Right renal pelvis (tissue), 4 donors: ENCODE data around the gene CCDC185. TPM values are rescaled to one million over a fixed set of nuclear protein-coding genes. Genes with fewer than 3 reads are reported as not detected.

Source experiments
- DNase-seq, 4 donors: peaks; one replicate each; pipeline ENCODE4 v3.0.0-alpha.2; 2013; ENCODE audit warnings: low read depth in 4 of 4, low spot score in 3 of 4, missing footprints in 1 of 4
- polyA plus RNA-seq, 4 donors: library from polyadenylated mRNA; unstranded; fragments of 120-200 nt; gene quantifications; one replicate each; pipeline ENCODE4 v1.2.1, GENCODE V29; 2013; ENCODE audit not compliant: insufficient read length in 4 of 4

The CCDC185 gene
- under 1 TPM in 3 of 4 donors, not detected in 1; 0.09 to 0.20 (median 0.14) TPM for polyA plus RNA-seq

DNA sequence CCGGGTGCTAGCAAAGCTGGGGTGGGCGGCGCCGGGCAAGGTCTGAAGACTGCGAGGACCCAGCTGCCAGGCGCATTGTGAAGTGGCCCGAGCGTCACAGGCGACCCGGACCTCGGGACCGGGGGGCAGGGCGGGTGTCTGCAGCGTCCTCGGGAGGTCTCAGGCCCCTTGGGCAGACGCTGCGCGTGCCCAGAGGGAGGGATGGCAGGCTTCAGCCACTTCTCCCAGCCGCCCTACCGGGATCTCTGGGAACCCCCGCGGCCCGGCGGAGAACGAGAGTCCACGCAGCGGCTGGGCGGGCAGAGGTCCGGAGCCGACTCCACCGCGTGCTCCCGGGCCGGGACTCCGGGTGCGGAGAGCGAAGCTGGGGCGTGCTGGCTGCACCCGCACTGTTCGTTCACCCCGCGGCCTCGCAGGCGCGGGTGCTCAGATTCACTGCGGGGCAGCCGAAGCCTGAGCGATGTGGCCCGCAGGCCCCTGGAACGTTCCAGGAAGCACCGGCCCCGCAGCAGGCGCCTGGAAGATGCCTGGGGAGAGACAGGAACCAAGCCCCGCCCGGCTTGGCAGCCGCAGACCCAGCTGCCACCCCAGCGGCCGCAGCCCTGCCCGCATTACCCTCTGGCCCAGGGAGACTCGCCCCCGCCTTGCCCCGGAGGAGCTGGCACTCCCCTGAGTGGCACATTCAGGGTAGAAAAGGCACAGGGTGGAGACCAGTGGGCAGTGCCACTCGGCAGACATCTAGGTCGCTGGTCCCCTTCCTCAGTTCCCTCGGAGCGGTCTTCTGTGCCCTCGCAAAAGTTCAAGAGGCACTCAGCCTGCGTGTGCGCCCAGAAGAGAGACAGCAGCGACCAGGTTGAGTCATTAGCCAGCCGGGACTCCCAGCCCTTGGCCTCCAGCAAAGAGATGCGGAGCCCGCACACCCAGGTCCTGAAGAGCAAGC, at the start of gene CCDC185:
Gene CCDC185 (plus strand): TSS at position 141 of the 940 bp plus-strand sequence. CDS start 61 bp downstream, at position 202.
- no peak for DNase-seq

DNA sequence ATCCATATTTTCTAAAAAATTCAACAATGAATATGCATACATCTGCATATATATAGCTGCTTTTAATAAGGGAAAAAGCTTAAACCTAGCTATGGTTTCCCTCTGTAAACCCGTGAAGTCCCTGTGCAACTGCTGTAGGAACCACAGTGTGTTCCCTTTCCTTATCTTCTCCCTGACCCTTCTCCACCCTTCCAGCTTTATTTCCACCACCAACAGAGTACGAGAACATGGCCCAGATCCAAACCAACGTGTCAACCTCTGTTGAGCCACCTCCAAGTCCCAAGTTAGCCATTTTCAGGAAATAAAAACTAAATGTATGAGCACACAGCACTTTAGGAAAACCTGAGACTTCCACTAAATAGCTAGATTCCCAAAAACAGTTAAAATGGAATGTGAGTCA, 49.5 kb upstream of the CCDC185 start:
- DNase-seq = no peak

DNA sequence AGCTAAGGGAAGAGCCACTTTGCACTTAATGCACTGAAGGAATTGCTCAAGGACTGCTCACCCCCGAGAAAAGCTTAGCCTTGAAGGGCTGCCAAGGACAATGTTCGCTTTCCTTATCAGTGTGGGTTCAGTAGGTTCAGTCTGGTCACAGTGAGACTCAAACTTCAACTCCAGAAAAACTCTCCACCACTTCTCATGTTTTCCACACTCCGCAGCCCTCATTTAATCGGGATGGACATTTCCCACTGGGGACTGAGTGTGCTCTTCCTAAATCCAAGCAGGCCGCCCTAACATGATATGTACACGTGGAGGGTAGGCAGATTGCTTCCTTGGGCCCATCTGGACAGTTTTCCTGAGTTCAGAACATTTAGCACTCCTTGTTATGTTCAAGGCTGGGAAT, 48.7 kb upstream of the CCDC185 start:
- no peak for DNase-seq

DNA sequence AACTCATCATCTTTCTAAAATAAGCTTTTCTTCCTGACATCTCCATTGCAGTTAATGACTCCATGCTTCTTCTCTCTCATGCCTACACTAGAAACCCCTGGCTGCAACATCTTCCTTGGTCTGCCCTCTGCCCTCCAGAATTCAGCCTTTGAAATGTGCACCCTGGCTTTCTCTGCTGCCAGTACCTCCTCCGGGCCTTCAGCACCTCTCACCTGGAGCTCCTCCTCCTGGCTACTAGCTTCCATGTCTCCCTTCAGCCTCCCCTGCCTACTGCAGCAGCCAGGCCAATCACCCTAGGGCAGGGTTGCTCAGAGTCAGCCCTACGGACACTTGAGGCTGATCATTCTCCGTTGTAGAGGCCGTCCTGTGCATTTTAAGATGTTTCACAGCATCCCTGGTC, 47.5 kb upstream of the CCDC185 start:
- no peak for DNase-seq

DNA sequence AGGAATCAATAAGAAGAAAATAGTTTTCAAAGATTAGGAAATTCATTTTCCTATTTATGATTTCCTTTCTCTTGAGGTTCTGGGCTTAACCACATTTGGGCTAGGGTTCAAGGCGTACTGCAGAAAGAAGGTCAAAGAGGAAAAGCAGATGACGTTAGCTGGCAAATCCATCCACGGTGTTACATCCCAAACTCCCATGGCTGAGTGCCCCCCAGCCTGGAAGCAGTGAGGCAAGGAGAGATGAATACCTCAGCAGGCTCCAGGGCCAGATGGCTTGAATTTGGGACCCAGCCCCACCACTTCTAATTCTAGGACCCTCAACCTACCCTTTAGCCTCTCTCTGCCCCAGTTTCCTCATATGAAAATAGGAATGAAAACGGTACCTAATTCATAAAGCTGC, 46.9 kb upstream of the CCDC185 start:
- DNase-seq = no peak

DNA sequence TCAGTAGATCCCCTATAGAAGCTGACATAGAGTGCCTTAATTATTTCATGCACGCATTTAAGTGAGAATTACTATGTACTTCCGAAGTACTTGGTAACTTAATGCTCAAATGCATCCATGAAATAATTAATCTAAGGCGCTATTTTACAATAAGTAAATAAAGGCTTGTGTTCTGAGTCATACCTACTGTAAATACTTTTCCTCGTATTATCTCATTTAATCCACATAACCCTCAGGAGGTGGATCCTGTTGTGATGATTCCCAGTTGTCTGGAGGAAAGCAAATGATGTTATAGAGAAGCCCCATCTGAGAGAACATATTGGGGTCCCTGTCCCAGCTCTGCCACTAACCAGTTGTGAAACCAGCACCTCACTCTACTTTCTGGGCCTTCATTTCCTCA, 45.6 kb upstream of the CCDC185 start:
- no peak for DNase-seq

DNA sequence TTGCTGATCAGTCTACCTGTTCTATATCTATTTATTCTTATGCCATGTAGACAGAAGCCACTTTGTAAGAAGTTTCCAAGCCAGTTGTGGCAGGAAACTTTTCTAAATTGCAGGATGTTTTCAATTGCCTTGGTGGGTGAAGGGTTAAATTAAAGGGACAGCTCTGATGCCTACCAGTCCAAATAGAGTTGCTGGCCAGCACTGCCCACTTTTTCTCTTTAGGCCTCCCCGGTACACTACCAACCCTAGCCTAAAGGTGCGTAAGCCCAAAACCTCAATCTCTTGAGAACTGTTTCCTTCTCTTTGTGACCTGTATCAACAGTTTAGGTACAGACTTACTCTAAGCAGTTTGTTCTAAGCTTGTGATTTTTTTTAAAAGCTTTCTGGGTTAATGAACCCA, 44.8 kb upstream of the CCDC185 start:
- DNase-seq = no peak

DNA sequence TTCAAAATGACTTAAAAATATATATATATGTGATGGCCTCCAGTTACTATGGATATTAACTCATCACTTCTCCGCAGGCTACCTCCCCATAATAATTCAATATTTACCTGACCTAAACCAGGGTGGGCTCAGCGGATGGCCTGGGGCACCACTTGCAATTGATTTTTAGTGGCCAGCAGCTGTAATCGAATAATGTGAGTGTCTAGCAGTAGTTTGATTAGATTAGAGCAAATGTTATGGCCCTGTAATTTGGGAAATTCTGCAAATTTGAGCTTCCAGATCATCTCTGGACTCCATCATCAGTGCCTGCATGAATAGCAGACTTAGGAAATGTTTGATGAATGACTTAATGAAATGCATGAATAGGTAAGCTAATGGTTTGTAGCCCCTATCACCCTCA, 44.0 kb upstream of the CCDC185 start:
- no peak for DNase-seq

DNA sequence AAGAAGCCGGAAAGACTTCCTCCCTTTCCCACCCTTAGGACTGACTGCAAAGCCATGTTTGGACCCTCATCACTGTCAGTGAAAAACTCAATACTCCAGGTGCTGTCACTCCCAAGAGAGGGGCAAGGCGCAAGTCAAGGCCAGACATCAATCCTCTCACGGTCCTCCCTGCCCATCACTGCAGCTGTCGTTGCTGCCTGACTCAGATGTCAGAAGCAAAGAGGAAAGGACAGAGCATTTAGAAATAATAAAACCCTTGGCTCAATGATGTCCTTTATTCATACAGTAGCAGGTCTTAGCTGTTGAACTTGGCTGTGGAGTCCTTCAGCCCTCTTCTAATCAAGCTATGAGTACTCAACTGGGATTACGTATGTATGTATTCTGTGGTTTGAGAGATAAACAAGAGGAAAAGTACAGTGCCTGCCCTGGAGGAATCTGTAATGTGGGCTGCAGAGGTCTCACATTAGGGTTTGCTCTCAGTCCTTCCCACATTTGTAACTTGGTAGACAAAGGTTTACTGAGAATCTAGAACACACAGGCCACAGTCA, 42.8 kb upstream of the CCDC185 start:
- DNase-seq = no peak

DNA sequence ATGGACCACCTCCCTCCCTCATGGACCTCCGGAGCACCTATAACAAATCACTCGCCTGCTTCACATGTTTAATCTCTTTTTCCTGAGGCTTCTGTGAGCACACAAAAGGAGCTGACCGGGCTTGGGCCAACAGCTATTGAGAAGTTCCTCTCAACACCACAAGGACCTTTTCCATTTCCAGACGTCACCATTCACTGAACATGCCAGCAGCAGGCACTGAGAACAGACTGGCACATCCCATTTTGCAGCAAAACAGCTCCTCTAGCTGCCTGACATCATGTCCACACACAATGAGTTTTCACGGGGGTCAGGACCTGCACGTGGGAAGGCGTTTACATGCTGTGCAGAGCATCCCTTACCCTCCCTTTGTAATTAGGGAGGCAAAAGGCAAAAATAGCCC, 40.3 kb upstream of the CCDC185 start:
- DNase-seq = no peak

DNA sequence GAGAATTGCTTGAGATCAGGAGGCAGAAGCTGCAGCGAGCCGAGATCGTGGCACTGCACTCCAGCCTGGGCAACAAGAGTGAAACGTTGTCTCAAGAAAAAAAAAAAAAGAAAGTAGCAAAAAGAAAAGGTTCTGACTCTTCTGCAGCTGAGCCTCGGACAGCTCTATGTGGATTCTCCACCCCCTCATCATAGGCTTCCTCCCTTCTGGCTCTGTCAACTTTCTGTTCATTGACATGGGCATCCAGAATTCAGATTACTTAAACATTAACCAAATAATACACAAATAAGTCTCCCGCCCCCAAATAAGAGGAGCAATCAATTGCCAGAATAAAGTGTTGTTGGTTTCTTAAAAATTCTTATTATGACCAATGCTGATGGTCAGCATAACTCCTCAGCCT, 39.3 kb upstream of the CCDC185 start:
- DNase-seq = no peak

DNA sequence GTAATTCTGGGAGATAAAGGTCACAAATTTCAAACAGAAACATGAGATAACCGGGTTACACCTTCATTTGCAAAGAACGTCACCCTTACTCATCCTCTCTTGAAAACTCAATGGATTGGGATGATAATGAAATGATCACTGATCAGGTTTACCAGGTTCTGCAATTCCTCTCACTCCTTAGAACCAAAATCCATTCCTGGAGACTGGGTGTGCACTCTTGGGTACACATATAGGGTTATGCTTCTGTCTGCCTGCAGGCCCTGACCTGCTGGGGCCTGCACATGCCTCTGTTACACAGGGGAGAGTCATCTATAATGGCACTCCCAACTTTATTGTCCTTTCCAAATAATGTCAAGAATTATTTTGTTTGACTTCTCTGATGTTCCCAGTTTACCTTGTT, 37.5 kb upstream of the CCDC185 start:
- no peak for DNase-seq

DNA sequence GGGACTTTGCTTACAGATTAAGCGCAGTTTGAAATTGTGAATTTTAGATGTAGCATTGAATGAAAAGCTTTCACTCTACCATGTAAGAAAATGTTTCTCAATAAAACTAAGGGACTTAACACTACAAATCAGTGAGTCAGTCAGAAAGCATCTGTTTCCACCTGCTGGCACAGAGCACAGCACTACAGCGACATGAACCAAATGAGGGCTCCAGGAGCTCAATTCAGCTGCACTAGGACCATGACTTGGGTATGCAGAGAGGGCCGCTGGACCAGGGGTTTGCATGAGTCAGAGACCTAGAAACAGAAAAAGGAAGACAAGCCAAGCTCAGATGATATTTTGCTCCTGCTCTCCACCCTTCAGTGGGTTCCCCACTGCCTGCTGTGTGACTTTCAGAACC, 34.4 kb upstream of the CCDC185 start:
- no peak for DNase-seq

DNA sequence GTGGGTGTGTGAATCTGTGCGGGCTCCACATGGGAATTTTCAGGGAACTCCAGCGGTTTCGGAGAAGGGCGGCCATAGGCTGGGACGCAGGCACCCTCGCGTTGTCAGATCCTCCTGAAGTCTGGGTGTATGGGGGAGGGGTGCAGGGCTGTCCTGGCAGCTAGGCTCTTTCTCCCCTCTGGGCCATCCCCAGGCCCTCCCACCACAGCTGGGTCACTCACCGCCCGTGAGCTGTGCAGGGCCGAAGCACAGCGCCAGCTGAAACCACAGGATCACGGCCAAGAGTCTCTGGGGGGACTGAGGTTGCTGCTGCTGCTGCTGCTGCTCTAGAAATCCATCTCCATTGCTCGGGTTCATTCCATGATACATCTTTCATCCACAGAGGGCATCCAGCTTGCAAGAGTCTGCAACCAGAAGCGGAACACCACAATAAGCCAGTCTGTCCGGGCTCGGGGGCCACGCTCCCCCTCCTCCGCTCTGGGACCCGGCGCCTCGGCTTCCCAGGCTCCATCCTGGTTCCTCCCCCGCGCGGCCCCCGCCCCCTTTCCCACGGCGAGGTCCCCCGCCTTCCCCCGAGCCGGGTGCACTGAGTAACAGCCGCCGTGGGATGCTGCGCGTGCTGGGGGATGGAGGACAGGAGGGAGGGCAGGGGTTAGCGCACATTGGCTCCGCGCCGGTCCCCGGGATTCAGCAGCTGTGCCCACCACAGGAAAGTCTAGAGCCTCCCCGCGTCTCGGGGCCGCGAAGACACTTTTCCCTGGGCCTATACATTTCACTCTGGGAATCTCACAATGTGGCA, 30.0 kb upstream of the CCDC185 start:
- DNase-seq = peak in 2 of 4 donors; percentile 9 to 17

DNA sequence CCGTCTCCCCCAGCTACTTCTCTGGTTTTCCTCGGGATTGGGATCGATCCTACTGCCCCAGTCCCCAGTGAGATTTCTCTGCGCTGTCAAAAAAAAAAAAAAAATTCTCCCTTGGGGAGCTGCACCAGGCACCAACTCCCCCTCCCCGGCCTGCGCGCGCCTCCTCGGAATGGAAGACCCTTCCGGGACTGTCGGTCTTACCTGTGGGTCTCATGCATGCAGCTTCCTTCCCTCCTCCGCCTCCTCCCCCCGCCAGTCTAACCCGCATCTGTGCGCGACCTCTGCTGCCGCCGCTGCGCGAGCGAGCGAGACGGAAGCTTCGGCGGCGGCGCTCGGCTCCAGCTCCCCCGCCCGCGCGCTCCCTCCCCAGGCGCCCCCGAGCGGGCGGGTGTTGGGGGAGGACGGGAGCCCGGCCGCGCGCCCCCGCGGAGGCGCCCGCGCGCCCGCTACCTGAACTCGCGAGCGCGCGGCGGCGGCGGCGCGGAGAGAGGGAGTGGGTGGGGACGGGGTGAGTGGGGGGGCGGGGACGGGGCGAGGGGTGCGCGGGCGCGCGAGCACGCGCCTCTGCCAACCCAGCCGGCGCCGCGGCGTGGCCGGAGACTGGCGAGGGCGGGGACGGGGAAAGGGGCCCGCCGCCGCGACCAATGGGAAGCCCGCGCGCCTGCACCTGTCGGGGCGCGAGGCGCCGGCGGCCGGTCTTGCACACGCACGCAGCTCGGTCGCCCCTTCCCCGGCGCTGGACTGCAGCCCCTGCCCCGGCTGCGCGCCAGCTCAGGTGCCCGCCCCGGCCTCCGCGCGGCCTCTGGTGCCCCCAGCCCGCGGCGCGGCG, 29.1 kb upstream of the CCDC185 start, which contains the start of gene SUSD4:
Gene SUSD4 (minus strand): TSS at position 321 of the 829 bp plus-strand sequence. CDS start 751 bp downstream, outside the sequence.
- peak in 3 of 4 donors; percentile 45 to 58 (median 51) for DNase-seq

DNA sequence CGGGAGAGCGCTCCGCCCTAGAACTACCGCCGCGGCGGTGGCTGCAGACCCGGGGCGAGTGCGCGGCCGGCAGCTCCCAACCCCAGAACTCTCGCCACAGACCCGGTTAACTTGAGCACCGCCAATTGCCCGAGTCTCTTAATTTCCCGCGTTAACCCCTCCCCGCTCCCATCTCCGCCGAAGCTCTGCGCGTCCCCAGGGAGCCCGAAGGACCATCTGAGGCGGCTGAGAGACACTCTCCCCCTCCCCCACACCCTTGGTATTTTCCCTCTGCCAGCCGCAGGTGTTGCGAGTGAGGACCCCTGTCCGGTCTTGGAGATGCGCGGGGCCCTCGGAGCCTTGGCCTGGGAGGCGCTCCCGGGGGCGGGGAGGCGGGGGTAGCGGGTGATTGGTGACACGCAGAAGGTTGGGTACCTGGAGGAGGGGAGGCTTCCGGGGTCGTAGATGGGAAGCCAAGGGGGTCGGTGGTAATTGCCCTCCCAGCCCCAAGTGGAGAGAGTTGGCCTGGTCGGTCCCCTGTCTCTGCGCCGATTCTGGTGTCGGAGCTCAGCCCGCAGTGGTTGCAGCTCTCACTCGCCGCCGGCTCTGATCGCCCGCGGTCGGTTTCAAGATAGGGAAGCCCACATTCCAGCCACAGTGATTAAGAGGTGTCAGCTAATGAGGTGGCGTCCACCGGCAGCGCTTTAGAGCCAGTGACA, 28.4 kb upstream of the CCDC185 start:
- DNase-seq = peak in 1 of 4 donors; percentile 12

DNA sequence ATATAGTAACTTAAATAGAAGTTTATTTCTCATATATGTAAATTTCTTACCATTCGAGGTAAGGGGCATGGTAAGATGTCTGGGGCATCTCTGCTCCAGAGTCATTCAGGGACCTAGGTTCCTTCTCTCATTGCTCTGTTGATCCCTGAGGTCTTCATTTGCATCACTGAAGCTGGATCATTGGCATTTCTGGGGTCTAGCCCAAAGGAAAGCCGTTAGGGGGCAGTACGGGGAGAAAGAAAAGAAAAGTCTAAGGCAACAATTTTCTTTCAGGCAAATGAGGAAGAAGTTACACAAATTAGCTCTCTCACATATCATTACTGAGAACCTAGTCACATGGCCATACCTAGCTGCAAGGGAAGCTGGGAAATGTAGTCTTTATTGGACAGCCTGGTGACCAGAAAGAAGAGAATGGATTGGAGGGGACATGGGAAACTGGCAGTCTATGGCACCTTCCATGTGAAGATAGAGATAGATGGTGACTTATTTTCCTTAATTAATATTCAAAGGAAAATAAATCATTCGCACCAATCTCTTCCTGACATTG, 19.1 kb upstream of the CCDC185 start:
- DNase-seq = no peak

DNA sequence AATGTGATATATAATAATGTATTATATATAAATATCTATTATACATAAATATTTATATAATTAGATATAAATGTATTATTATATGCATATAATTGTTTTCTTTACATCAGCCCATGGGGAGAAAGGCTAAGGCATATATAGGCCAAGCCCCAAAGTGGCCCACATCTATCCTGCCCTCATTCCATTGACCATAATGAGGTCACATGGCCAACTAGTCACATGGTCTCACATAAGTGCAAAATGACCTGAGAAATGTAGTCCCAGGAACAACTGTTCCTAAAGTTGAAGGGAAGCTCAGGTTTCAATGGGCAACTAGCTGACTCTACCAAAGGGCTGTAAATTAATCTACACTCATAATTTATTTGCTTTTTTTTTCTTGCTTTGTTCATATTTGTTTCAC, 14.5 kb upstream of the CCDC185 start:
- no peak for DNase-seq

DNA sequence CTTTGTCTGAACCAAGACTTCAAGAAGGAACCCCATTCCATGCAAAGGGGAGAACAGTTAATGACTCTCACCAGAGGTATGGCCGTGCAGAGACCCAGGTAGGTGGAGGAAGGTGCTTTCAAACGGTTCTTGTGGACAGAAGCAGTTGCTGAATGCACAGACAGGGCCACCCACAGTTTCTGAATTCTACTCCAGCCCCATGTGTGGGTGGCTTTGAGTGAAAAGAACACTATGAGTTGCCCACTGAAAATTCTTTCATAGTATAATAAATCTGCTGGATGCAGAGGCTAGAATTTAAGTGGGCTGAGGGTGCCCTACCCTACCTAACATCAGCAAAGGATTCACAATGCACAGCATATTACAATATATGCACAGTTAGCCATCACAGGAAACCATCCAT, 7.2 kb upstream of the CCDC185 start:
- DNase-seq = no peak
